Kidney epithelial cell (primary cell): ENCODE measurements around the gene CFAP65. TPM values are rescaled to one million over a fixed set of nuclear protein-coding genes. Genes with fewer than 3 reads are reported as not detected.
A peak's percentile ranks its signal among the peaks of the same experiment; 100 is the strongest.

Source experiments
- DNase-seq: peaks from one replicate; pipeline ENCODE4 v3.0.0-alpha.2; 2010; ENCODE audit warnings: low read depth
- H3K27me3 ChIP-seq: 2 replicates; pipeline ENCODE4 v1.6.0; 2011; ENCODE audit warnings: low read length; ENCODE audit not compliant: control insufficient read depth, insufficient read depth
- H3K36me3 ChIP-seq: 2 replicates; pipeline ENCODE4 v1.5.1; 2011; ENCODE audit warnings: low read length; ENCODE audit not compliant: control insufficient read depth, insufficient read depth
- H3K4me3 ChIP-seq: 2 replicates; pipeline ENCODE4 v1.5.1; 2011; ENCODE audit warnings: low read depth, mild to moderate bottlenecking, control low read depth, low read length
- total RNA-seq: library from RNA; depleted of rRNA; stranded (reverse); fragments of >200 nt; gene quantifications from 2 replicates; pipeline ENCODE4 v1.2.3, GENCODE V29; 2015
- TF ChIP-seq, protein P1 (sequence below): IDR thresholded peaks from 2 replicates; pipeline ENCODE4 v1.5.1; 2011; ENCODE audit warnings: mild to moderate bottlenecking, moderate library complexity, low read length, control low read depth, inconsistent platforms; ENCODE audit not compliant: insufficient read depth, poor library complexity, severe bottlenecking

CFAP65 gene
- total RNA-seq, 1 donor from 2014 or later, result not detected

GRCh38 chr2:219009294-219009693, 32.0 kb downstream of the CFAP65 start:
- H3K27me3 ChIP-seq, result peaks cover 27% of the 10 kb centered on the region

GRCh38 chr2:219003979-219004378, 37.3 kb downstream of the CFAP65 start:
- DNase-seq, result no peak
- Histone ChIP-seq H3K27me3 (peaks cover 69% of the 10 kb centered on the region), H3K36me3 (no peaks in the 10 kb centered on the region), H3K4me3 (no peak overlapping the region)
- TF ChIP-seq, protein P1, sequence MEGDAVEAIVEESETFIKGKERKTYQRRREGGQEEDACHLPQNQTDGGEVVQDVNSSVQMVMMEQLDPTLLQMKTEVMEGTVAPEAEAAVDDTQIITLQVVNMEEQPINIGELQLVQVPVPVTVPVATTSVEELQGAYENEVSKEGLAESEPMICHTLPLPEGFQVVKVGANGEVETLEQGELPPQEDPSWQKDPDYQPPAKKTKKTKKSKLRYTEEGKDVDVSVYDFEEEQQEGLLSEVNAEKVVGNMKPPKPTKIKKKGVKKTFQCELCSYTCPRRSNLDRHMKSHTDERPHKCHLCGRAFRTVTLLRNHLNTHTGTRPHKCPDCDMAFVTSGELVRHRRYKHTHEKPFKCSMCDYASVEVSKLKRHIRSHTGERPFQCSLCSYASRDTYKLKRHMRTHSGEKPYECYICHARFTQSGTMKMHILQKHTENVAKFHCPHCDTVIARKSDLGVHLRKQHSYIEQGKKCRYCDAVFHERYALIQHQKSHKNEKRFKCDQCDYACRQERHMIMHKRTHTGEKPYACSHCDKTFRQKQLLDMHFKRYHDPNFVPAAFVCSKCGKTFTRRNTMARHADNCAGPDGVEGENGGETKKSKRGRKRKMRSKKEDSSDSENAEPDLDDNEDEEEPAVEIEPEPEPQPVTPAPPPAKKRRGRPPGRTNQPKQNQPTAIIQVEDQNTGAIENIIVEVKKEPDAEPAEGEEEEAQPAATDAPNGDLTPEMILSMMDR, result no peak

More at GRCh38 chr2:219009294-219009693, 32.0 kb downstream of the CFAP65 start:
- TF ChIP-seq, protein P1, result no peak
- Histone ChIP-seq H3K36me3 (no peaks in the 10 kb centered on the region), H3K4me3 (no peak overlapping the region)
- DNase-seq, result no peak

- Histone ChIP-seq H3K27me3 (peaks cover 71% of the 10 kb centered on the region), H3K36me3 (no peaks in the 10 kb centered on the region), H3K4me3 (no peak overlapping the region)
- no peak for DNase-seq
- TF ChIP-seq, protein P1, result no peak
Measured at GRCh38 chr2:219003267-219003634, 38.1 kb downstream of the CFAP65 start.

- no peaks in the 10 kb centered on the region for H3K36me3 ChIP-seq
- no peak overlapping the region for H3K4me3 ChIP-seq
- no peak for DNase-seq
- peaks cover 74% of the 10 kb centered on the region for H3K27me3 ChIP-seq
- TF ChIP-seq, protein P1, result peak; percentile 56
Measured at GRCh38 chr2:219002395-219003266, 38.7 kb downstream of the CFAP65 start.

GRCh38 chr2:219001577-219002394, 39.5 kb downstream of the CFAP65 start:
- no peak for DNase-seq
- TF ChIP-seq, protein P1, result no peak
- Histone ChIP-seq H3K36me3 (no peaks in the 10 kb centered on the region), H3K4me3 (no peak overlapping the region), H3K27me3 (peaks cover 83% of the 10 kb centered on the region)
